HepG2 (cell line): ENCODE results near the gene PPP2R2B. TPM values are rescaled to one million over a fixed set of nuclear protein-coding genes. Genes with fewer than 3 reads are reported as not detected.

Experiments used
- ATAC-seq: fragments of 200-7000 bp; cut with Tn5 transposase; 3 replicates; pipeline ENCODE4 v1.9.1; 2020; ENCODE audit warnings: mild to moderate bottlenecking, moderate library complexity
- BruUV-seq: library from RNA; stranded (reverse); fragments of 400-500 nt; replicated peaks from 2 replicates; lab custom pipeline; 2021; lab: Mats Ljungman, UMichigan
- CTCF ChIA-PET: fragments of 300-600 bp; formaldehyde crosslinking; extraction: SDS; loops from one replicate; lab custom pipeline; 2021; ENCODE audit warnings: low total read pairs, inconsistent platforms, low intra/inter-chr PET ratio; lab: Yijun Ruan, JAX
- POLR2A ChIA-PET: fragments of 350-600 bp; sonication (Branson Sonifier 250); formaldehyde crosslinking; loops from one replicate; lab custom pipeline; 2020; ENCODE audit warnings: antibody characterized with exemption, inconsistent platforms; lab: Yijun Ruan, JAX
- DNase-seq: peaks from one replicate; pipeline ENCODE4 v3.0.0-alpha.2; 2015; ENCODE audit warnings: low spot score
- FAIRE-seq: peaks from 3 replicates; lab custom pipeline; 2011; peaks lifted over from hg19 to GRCh38; lab: Jason Lieb, UNC
- H2AFZ ChIP-seq: one replicate; pipeline ENCODE4 v1.6.1; 2011; ENCODE audit warnings: low read length, inconsistent platforms
- H3K27ac ChIP-seq: fragments of 300-600 bp; 3 replicates; pipeline ENCODE4 v1.8.0; 2011; ENCODE audit warnings: mixed run types, mild to moderate bottlenecking, mixed read lengths, low read length, inconsistent platforms; ENCODE audit not compliant: insufficient read depth; ENCODE audit errors: extremely low read length
- H3K27me3 ChIP-seq, 2 experiments: fragments of 200-600 bp in 1 of 2; 2 replicates in 1 of 2; 3 replicates in 1 of 2; pipeline versions ENCODE4 v1.6.0 to v1.8.0; 2011; ENCODE audit warnings: low read length in 2 of 2, mild to moderate bottlenecking in 2 of 2, moderate library complexity in 2 of 2, inconsistent platforms in 1 of 2; ENCODE audit not compliant: insufficient read depth in 2 of 2, control insufficient read depth in 1 of 2
- H3K36me3 ChIP-seq, 2 experiments: fragments of 200-600 bp in 1 of 2; replicated peaks in 1 of 2; 2 replicates in 1 of 2; 3 replicates in 1 of 2; pipeline versions ENCODE4 v1.5.1 to v1.8.0; 2011; ENCODE audit warnings: low read length in 2 of 2, inconsistent platforms in 1 of 2; ENCODE audit not compliant: insufficient read depth in 2 of 2, control insufficient read depth in 1 of 2
- H3K4me1 ChIP-seq: 2 replicates; pipeline ENCODE4 v1.5.1; 2012; ENCODE audit warnings: low read length, inconsistent platforms; ENCODE audit not compliant: insufficient read depth
- H3K4me2 ChIP-seq: 2 replicates; pipeline ENCODE4 v1.6.0; 2011; ENCODE audit warnings: low read depth, low read length, inconsistent platforms
- H3K4me3 ChIP-seq, 3 experiments: fragments of 200-600 bp in 1 of 3; sonication (generic), shearing (Covaris generic) in 1 of 3; replicated peaks in 1 of 3; 2 replicates each; pipeline ENCODE4 v1.5.1; 2011 to 2016; ENCODE audit warnings: low read length in 3 of 3, inconsistent platforms in 2 of 3, low read depth in 2 of 3, mild to moderate bottlenecking in 2 of 3, control low read depth in 1 of 3, mixed read lengths in 1 of 3; ENCODE audit not compliant: insufficient read depth in 1 of 3
- H3K79me2 ChIP-seq: one replicate; pipeline ENCODE4 v1.6.1; 2011; ENCODE audit warnings: low read length, inconsistent platforms; ENCODE audit not compliant: insufficient read depth
- H3K9ac ChIP-seq: 2 replicates; pipeline ENCODE4 v1.6.0; 2011; ENCODE audit warnings: mild to moderate bottlenecking, low read depth, low read length, inconsistent platforms; ENCODE audit not compliant: insufficient read depth
- H3K9me3 ChIP-seq: 2 replicates; pipeline ENCODE4 v1.5.1; 2012; ENCODE audit warnings: mild to moderate bottlenecking, low read length
- H4K20me1 ChIP-seq: 2 replicates; pipeline ENCODE4 v1.6.0; 2011; ENCODE audit warnings: inconsistent platforms, mild to moderate bottlenecking, low read length, moderate library complexity; ENCODE audit not compliant: insufficient read depth
- BCL3 ChIP-seq: sonication (generic); formaldehyde crosslinking; IDR thresholded peaks from 2 replicates; pipeline ENCODE4 v1.5.1; 2020; ENCODE audit warnings: mild to moderate bottlenecking, missing genetic modification reagents, moderate library complexity
- CBX2 ChIP-seq, 2 experiments: fragments of 200-600 bp in 1 of 2; sonication (generic); formaldehyde crosslinking in 1 of 2; IDR thresholded peaks; 2 replicates each; pipeline versions ENCODE4 v1.7.0 to v1.8.1; 2018 to 2022; ENCODE audit warnings: low read depth in 2 of 2, low read length in 1 of 2, mild to moderate bottlenecking in 1 of 2, missing genetic modification reagents in 1 of 2
- CTCF ChIP-seq: sonication (generic); formaldehyde crosslinking; IDR thresholded peaks from 2 replicates; pipeline ENCODE4 v1.5.0; 2020; ENCODE audit warnings: mild to moderate bottlenecking, missing genetic modification reagents, moderate library complexity
- DR1 ChIP-seq: sonication (generic); formaldehyde crosslinking; IDR thresholded peaks from 2 replicates; pipeline ENCODE4 v1.8.0; 2021; ENCODE audit warnings: mild to moderate bottlenecking, missing genetic modification reagents, inconsistent platforms
- GZF1 ChIP-seq: sonication (generic); formaldehyde crosslinking; IDR thresholded peaks from 2 replicates; pipeline ENCODE4 v1.5.1; 2020; ENCODE audit warnings: mild to moderate bottlenecking, missing genetic modification reagents
- HHEX ChIP-seq: IDR thresholded peaks from 2 replicates; pipeline ENCODE4 v1.6.1; 2016; ENCODE audit warnings: control low read depth
- HINFP ChIP-seq: sonication (generic); formaldehyde crosslinking; IDR thresholded peaks from 2 replicates; pipeline ENCODE4 v1.4.0; 2020; ENCODE audit warnings: low read depth, mild to moderate bottlenecking, missing genetic modification reagents
- MED1 ChIP-seq: sonication (generic); formaldehyde crosslinking; IDR thresholded peaks from 2 replicates; pipeline ENCODE4 v1.4.0; 2020; ENCODE audit warnings: missing genetic modification reagents
- NR0B2 ChIP-seq: sonication (generic); formaldehyde crosslinking; IDR thresholded peaks from 2 replicates; pipeline ENCODE4 v1.4.0; 2020; ENCODE audit warnings: mild to moderate bottlenecking, missing genetic modification reagents
- ZFP36L1 ChIP-seq: sonication (generic); formaldehyde crosslinking; IDR thresholded peaks from 2 replicates; pipeline ENCODE4 v1.8.0; 2022; ENCODE audit warnings: mild to moderate bottlenecking, missing genetic modification reagents, moderate library complexity
- ZNF709 ChIP-seq: sonication (generic); formaldehyde crosslinking; IDR thresholded peaks from 2 replicates; pipeline ENCODE4 v1.5.0; 2020; ENCODE audit warnings: mild to moderate bottlenecking, missing genetic modification reagents
- ZNF784 ChIP-seq: sonication (generic); formaldehyde crosslinking; IDR thresholded peaks from 2 replicates; pipeline ENCODE4 v1.5.1; 2020; ENCODE audit warnings: missing genetic modification reagents, mild to moderate bottlenecking, borderline replicate concordance
- WGBS: methylation state at CpG from one replicate; pipeline ENCODE4 v1.1.6; 2017; ENCODE audit warnings: low lambda C conversion rate; 5-methylcytosine and 5-hydroxymethylcytosine counted together
- in situ Hi-C: cut with HindIII; loops from 2 replicates; pipeline ENCODE4 v1.10.0; 2017; ENCODE audit warnings: low pct_unique_long_range_greater_than_20kb; ENCODE audit not compliant: extremely low pct_ligation_motif_present
- intact Hi-C: fragments of 100-400 bp; cut with micrococcal nuclease; formaldehyde crosslinking; loops from one replicate; pipeline ENCODE4 v1.10.0; 2022; ENCODE audit not compliant: unreplicated experiment
- polyA plus RNA-seq, 8 experiments: library from polyadenylated mRNA; depleted of rRNA in 3 of 8; stranded (reverse) in 7 of 8; unstranded in 1 of 8; fragments of >200 nt; fragmentation: Illumina TruSeq in 4 of 8; extraction: Trizol in 4 of 8; gene quantifications; 2 replicates each; pipeline versions ENCODE4 v1.2.1 to v1.2.3, GENCODE V29; 2011 to 2016; ENCODE audit warnings: low read depth in 4 of 8, missing spikeins in 1 of 8, mixed read lengths in 1 of 8; ENCODE audit not compliant: insufficient read depth in 1 of 8
- total RNA-seq, 5 experiments: library from RNA; depleted of rRNA; stranded (reverse); fragments of >200 nt; fragmentation: Illumina TruSeq; extraction: Trizol; gene quantifications; 2 replicates each; pipeline ENCODE4 v1.2.3, GENCODE V29; 2016; ENCODE audit warnings: low read depth in 1 of 5

Gene PPP2R2B
- total and polyA plus RNA-seq, 2 of the 13 experiments (the other 11 are each of a cell fraction or from before 2014, with no cell fraction given), result not detected

- H3K4me2 ChIP-seq, result no peak overlapping the region
- in situ Hi-C loops, result no loop called here
- DNase-seq (no peak), ATAC-seq (no peak), FAIRE-seq (no peak)
- no peak overlapping the region for H3K9ac ChIP-seq
- H3K36me3 ChIP-seq, result no peaks in the 10 kb centered on the region
- H3K4me3 ChIP-seq, result no peak overlapping the region
- H3K4me1 ChIP-seq, result no peaks in the 10 kb centered on the region
- TF ChIP-seq ZFP36L1, result no peak
- no peak for TF ChIP-seq GZF1 (CRISPR knock-in tag)
- TF ChIP-seq DR1 (CRISPR knock-in tag), result no peak
- no peak for TF ChIP-seq MED1 (CRISPR knock-in tag)
- TF ChIP-seq CBX2 (IDR thresholded peaks at IDR 0.05; ENCODE audit: low read depth, low read length), result no peak
- no peak for TF ChIP-seq CBX2 (CRISPR knock-in tag; IDR thresholded peaks at IDR 0.05; ENCODE audit: low read depth)
- TF ChIP-seq NR0B2 (CRISPR knock-in tag), result no peak
- TF ChIP-seq HINFP (CRISPR knock-in tag), result no peak
- TF ChIP-seq CTCF (CRISPR knock-in tag), result no peak
- TF ChIP-seq BCL3 (CRISPR knock-in tag), result no peak
- no peak for TF ChIP-seq ZNF784 (CRISPR knock-in tag)
- no peak for TF ChIP-seq HHEX (CRISPR knock-in tag)
- no peak for TF ChIP-seq ZNF709 (CRISPR knock-in tag)
- POLR2A ChIA-PET, result no interaction called here
- no peaks in the 10 kb centered on the region for H4K20me1 ChIP-seq
- H3K27me3 ChIP-seq, result no peaks in the 10 kb centered on the region
- H3K27ac ChIP-seq, result no peak overlapping the region
- no TSS peak for BruUV-seq
- no peak overlapping the region for H2AFZ ChIP-seq
- no peaks in the 10 kb centered on the region for H3K79me2 ChIP-seq
- no peaks in the 10 kb centered on the region for H3K9me3 ChIP-seq
- intact Hi-C loops, result no loop called here
- CTCF ChIA-PET, result no interaction called here
- 47% methylated on average over 10 of the region's 11 CpGs for whole genome bisulfite sequencing
Measured at GRCh38 chr5:146606893-146607292, 271.7 kb downstream of the PPP2R2B start.
